NCI-H510A (cell line): ENCODE data around the gene ABCD2.
"Not testable (repeated sequence)": the region's sequence is repeated elsewhere in the genome, so short reads cannot be mapped to it uniquely, and the experiment has no call there.

Experiments used
- DNase-seq: peaks from one replicate; lab custom pipeline; 2025; lab: John Stamatoyannopoulos, UW

Gene ABCD2

GRCh38 chr12:39611818-39612217 is 7.8 kb downstream of the ABCD2 start:
- DNase-seq, result no peak

- DNase-seq, result no peak
These were observed 9.1 kb downstream of the ABCD2 start for GRCh38 chr12:39610436-39611025.

GRCh38 chr12:39606712-39607423 is 12.7 kb downstream of the ABCD2 start:
- DNase-seq, result no peak

GRCh38 chr12:39605996-39606395 is 13.6 kb downstream of the ABCD2 start:
- no peak for DNase-seq

GRCh38 chr12:39605501-39605900 is 14.1 kb downstream of the ABCD2 start:
- DNase-seq, result no peak

GRCh38 chr12:39603065-39603464 is 16.5 kb downstream of the ABCD2 start:
- no peak for DNase-seq

GRCh38 chr12:39601951-39602350 is 17.7 kb downstream of the ABCD2 start:
- DNase-seq, result not testable (repeated sequence)

GRCh38 chr12:39595928-39596327 is 23.7 kb downstream of the ABCD2 start:
- DNase-seq, result no peak

GRCh38 chr12:39592295-39592694 is 27.3 kb downstream of the ABCD2 start:
- no peak for DNase-seq

- DNase-seq, result no peak
These were observed 31.3 kb downstream of the ABCD2 start for GRCh38 chr12:39588348-39588747.

- DNase-seq, result no peak
These were observed 32.4 kb downstream of the ABCD2 start for GRCh38 chr12:39587225-39587624.

GRCh38 chr12:39586816-39587215 is 32.8 kb downstream of the ABCD2 start:
- DNase-seq, result no peak

- no peak for DNase-seq
These were observed 38.0 kb downstream of the ABCD2 start for GRCh38 chr12:39581592-39581991.

GRCh38 chr12:39575498-39575875 is 44.1 kb downstream of the ABCD2 start:
- DNase-seq, result no peak

GRCh38 chr12:39574785-39575497 is 44.7 kb downstream of the ABCD2 start:
- no peak for DNase-seq

GRCh38 chr12:39574378-39574777 is 45.2 kb downstream of the ABCD2 start:
- no peak for DNase-seq

GRCh38 chr12:39573971-39574370 is 45.6 kb downstream of the ABCD2 start:
- no peak for DNase-seq

- DNase-seq, result no peak
These were observed 47.1 kb downstream of the ABCD2 start for GRCh38 chr12:39572551-39572950.

GRCh38 chr12:39571351-39571750 is 48.3 kb downstream of the ABCD2 start:
- no peak for DNase-seq

GRCh38 chr12:39553476-39553875 is 66.1 kb downstream of the ABCD2 start:
- no peak for DNase-seq

GRCh38 chr12:39544211-39544610 is 75.4 kb downstream of the ABCD2 start:
- not testable (repeated sequence) for DNase-seq

- no peak for DNase-seq
These were observed 78.1 kb downstream of the ABCD2 start for GRCh38 chr12:39541471-39541870.

GRCh38 chr12:39538679-39539104 is 80.9 kb downstream of the ABCD2 start:
- DNase-seq, result no peak
